ENCODE results near the gene CDK11A.

The CDK11A gene

DNA sequence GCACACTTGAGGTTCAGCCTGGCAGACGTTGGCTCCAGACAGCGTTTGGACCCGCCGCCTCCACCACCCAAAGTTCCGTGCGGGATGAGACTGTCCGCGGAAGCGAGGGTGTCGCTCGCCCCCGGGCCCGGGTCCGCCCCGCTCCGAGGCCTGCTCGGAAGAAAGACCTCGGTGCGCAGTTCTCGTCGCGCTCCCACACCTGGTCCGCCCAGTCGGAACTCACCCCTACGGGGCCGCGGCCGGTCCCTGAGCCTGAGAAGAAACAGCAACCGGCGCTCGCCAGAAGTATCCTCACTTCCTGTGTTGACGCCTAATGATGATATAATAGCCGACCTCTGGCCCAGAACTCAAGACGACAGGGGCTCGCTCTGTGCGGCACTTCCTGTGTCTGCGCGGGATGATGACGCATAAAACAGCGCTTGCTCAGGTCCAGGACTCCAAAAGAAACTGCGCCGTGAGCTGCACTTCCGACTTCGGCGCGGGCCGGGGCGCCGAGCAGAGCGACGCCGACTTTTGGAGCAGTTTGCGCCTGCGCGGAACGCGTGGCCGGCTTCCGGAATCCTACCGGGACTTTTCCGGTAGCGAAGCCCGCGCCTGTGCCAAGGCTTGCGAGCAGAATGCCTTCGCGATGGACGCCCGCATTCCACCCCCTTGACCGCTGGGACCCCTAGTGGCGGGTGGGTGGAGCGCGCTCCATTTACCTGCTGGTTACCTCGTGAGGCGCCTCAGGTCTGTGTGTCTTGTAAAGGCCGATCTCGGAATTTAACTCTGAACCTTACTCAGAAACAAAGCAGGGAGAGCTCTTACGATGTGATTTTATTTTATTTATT is at the start of gene CDK11A:
CDK11A (minus strand) TSS at position 323 of the 830 bp plus-strand sequence. CDS start 1,539 bp downstream, outside the sequence.
- peak; percentile 29; the same call in 1 of the 2 replicates for TF ChIP-seq CTCF (IDR thresholded peaks at IDR 0.05)

- TF ChIP-seq CTCF (IDR thresholded peaks at IDR 0.05): no peak
Observed at GRCh38 chr1:1773874-1774273, 49.7 kb upstream of the CDK11A start.

DNA sequence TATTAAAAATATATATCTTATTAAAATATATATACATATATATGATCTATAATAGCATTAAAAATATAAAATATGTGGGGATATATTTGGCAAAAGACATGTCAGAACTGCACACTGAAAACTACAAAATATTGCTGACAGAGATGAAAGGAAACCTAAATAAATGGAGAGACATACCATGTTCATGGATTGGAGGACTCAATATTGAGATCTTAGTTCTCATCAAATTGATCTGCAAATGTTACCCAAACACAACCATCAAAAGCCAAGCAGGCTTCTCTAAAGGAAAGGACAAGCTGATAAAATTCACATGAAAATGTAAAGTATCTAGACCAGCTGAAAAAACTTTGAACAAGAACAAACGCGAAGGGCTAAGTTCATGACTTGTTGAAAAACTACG is 46.9 kb upstream of the CDK11A start:
- no peak for TF ChIP-seq CTCF (IDR thresholded peaks at IDR 0.05)

GRCh38 chr1:1770102-1770501 is 45.9 kb upstream of the CDK11A start:
- TF ChIP-seq CTCF (IDR thresholded peaks at IDR 0.05): no peak

DNA sequence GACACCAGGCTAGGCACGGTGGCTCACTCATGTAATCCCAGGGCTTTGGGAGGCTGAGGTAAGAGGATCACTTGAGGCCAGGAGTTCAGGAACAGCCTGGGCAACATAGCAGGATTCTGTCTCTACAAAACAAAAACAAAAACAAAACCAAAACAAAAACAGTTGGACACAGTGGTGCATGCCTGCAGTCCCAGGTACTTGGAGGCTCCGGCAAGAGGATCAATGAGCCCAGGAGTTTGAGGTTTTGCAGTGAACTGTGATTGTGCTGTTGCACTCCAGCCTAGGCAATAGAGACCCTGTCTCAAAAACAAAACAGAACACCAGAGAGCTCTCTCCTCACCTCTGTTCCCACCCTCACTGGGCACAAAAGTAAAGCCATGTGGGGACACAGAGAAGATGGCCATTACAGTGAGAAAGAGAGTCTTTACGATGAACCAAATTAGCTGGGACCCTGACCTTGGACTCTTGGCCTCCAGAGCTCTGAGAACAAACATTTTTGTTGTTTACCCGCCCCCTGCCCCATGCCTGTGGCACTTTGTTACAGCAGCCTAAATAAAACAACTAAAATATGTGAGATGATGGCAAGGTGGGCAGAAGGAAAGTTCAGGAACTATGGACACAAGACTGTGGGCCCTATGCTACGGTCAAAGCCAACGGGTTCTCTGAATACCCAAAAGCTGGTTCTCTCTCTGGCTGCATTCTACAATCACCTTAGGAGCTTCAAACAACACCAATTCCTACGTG is 44.3 kb upstream of the CDK11A start:
- no peak for TF ChIP-seq CTCF (IDR thresholded peaks at IDR 0.05)

GRCh38 chr1:1764876-1765470 is 40.8 kb upstream of the CDK11A start:
- TF ChIP-seq CTCF (IDR thresholded peaks at IDR 0.05): no peak
